ENCODE data around the gene IL12B.

DNA sequence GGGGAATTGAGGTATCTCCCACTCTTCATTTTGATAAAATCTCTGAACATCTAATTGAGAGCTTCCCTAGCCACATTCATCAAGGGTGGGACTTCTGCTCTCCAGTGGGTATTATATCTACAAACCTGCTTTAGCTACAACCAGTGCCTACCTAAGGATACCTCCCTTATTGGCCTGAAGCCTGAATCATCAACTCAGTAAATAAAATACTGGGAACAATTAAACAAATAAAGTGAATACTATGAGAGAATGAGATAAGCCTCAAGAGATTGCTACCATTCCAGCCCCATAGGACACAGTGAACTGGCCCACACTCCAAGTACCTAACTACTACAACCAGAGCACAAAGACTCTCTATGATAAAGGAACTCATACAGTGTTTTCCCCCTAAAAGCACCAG, 47.4 kb upstream of the IL12B start:
- TF ChIP-seq CTCF (conservative IDR thresholded peaks at IDR 0.05; ENCODE audit: low read depth, low read length) (no peak), CHD1 (IDR thresholded peaks at IDR 0.05; ENCODE audit: low read depth, low read length) (no peak), POLR2A (IDR thresholded peaks at IDR 0.05; ENCODE audit: low read depth, low read length) (no peak), MXI1 (IDR thresholded peaks at IDR 0.05; ENCODE audit: borderline replicate concordance, low read depth, low read length) (no peak)

Measured in IMR-90 (cell line).